Mucosa of descending colon (tissue), 3 donors: ENCODE data around the gene PTK6. TPM values are rescaled to one million over a fixed set of nuclear protein-coding genes. Genes with fewer than 3 reads are reported as not detected.
A peak's percentile ranks its signal among the peaks of the same experiment; 100 is the strongest.

Experiments used
- ATAC-seq: fragments of 200-7000 bp; cut with Tn5 transposase; one replicate; pipeline ENCODE4 v1.9.1; 2020; ENCODE audit warnings: mild to moderate bottlenecking, moderate library complexity
- DNase-seq, 3 donors: peaks; one replicate each; pipeline ENCODE4 v3.0.0-alpha.2; 2020
- H3K36me3 ChIP-seq: fragments of 200-600 bp; one replicate; pipeline ENCODE4 v1.8.0; 2021; ENCODE audit warnings: low read depth, mild to moderate bottlenecking
- H3K4me1 ChIP-seq: fragments of 200-600 bp; one replicate; pipeline ENCODE4 v1.8.0; 2021; ENCODE audit warnings: low read depth, mild to moderate bottlenecking
- H3K4me3 ChIP-seq: fragments of 200-600 bp; one replicate; pipeline ENCODE4 v1.8.0; 2021; ENCODE audit warnings: mild to moderate bottlenecking
- H3K9me3 ChIP-seq: fragments of 200-600 bp; one replicate; pipeline ENCODE4 v1.8.0; 2021; ENCODE audit warnings: mild to moderate bottlenecking
- intact Hi-C, 2 donors: fragments of 100-400 bp; cut with DNase I in 1 of 2; cut with micrococcal nuclease in 1 of 2; formaldehyde crosslinking; loops; one replicate each; pipeline versions ENCODE4 v1.11.0 to v1.11.1; 2022; cut with DNase I, micrococcal nuclease
- total RNA-seq, 3 donors: library from RNA; stranded (reverse); fragmentation: NEBNext Ultra II Directional in 2 of 3; extraction: Animal tissue kit (Norgen Biotek cat#: 25700) in 2 of 3; gene quantifications; one replicate each; pipeline versions ENCODE4 v1.2.1 to v1.2.4, GENCODE V29; 2021 to 2023
- TF ChIP-seq, protein P1 (sequence below): fragments of 200-600 bp; IDR thresholded peaks from one replicate; pipeline ENCODE4 v1.8.0; 2022; ENCODE audit warnings: antibody characterized with exemption, mild to moderate bottlenecking
- donor health status: DM: no; HTN: no; CAD: no; lungs with moderate emphysema.
- donor health status: DM: no; HTN: no; CAD: no.
- donor health status: DM: no; HTN: yes; CAD: no.

PTK6 gene
- total RNA-seq, 3 donors from 2014 or later: 39.5 to 91.7 (median 87.1) TPM

DNA sequence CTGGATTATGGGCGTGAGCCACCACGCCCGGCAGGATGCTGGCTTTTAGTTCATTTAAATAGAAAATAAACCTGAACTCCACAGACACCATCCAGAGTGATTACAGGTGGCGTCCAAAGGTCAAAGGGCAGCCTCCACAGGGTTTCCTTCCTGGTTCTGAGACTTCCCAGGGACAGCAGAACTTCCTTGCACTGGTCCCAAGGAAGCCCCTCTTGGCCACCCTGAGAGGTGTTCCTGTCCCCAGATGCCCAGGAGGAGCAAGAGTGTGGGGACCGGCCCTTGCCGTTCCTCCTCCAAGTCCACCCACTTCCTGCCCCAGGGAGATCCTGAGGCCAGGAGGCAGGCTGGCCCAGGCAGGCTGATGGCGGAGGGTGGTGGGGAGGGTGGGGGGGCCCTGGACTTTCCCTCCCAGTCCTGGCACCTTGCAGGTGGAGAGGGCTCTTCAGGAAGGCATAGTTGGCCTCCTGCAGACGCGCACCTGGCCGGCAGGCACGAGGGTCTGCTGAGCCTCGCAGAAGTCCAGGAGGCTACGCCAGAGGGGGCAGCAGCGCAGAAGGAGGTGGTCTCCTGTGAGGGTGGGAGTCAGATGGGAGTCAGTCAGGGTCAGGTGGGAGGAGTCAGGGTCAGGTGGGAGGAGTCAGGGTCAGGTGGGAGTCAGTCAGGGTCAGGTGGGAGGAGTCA lies 21.8 kb upstream of the PTK6 start:
- DNase-seq: peak in 1 of 3 donors; percentile 65
- Histone ChIP-seq H3K4me1 (no peaks in the 10 kb centered on the region), H3K9me3 (no peaks in the 10 kb centered on the region), H3K4me3 (no peak overlapping the region), H3K36me3 (no peaks in the 10 kb centered on the region)
- TF ChIP-seq, protein P1, sequence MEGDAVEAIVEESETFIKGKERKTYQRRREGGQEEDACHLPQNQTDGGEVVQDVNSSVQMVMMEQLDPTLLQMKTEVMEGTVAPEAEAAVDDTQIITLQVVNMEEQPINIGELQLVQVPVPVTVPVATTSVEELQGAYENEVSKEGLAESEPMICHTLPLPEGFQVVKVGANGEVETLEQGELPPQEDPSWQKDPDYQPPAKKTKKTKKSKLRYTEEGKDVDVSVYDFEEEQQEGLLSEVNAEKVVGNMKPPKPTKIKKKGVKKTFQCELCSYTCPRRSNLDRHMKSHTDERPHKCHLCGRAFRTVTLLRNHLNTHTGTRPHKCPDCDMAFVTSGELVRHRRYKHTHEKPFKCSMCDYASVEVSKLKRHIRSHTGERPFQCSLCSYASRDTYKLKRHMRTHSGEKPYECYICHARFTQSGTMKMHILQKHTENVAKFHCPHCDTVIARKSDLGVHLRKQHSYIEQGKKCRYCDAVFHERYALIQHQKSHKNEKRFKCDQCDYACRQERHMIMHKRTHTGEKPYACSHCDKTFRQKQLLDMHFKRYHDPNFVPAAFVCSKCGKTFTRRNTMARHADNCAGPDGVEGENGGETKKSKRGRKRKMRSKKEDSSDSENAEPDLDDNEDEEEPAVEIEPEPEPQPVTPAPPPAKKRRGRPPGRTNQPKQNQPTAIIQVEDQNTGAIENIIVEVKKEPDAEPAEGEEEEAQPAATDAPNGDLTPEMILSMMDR: no peak
- intact Hi-C loops: no loop called here
- peak; percentile 46 for ATAC-seq

DNA sequence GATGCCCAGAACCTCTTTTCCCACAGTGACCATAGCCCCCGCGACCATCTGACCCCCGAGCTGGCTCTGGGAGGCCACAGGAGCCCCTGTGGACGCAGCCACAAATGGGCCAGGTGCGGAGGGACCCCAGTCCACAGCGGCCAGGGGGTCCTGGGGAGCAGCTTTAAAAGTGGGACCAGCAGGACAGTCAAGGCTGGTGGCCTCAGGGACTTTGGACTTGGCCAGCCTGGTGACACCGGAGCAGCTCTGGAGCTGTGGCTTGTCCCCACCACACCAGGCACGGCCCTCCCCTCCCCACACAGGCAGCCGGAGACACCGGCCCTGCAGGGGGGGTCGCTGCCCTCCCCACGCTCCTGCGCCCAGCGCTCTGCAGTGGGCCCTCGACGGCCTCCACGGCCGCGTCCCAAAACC lies 20.3 kb upstream of the PTK6 start:
- no peaks in the 10 kb centered on the region for H3K9me3 ChIP-seq
- TF ChIP-seq, protein P1: no peak
- intact Hi-C loops: no loop called here
- DNase-seq (no peak), ATAC-seq (no peak)
- H3K36me3 ChIP-seq: no peaks in the 10 kb centered on the region
- H3K4me1 ChIP-seq: no peaks in the 10 kb centered on the region
- H3K4me3 ChIP-seq: no peak overlapping the region

DNA sequence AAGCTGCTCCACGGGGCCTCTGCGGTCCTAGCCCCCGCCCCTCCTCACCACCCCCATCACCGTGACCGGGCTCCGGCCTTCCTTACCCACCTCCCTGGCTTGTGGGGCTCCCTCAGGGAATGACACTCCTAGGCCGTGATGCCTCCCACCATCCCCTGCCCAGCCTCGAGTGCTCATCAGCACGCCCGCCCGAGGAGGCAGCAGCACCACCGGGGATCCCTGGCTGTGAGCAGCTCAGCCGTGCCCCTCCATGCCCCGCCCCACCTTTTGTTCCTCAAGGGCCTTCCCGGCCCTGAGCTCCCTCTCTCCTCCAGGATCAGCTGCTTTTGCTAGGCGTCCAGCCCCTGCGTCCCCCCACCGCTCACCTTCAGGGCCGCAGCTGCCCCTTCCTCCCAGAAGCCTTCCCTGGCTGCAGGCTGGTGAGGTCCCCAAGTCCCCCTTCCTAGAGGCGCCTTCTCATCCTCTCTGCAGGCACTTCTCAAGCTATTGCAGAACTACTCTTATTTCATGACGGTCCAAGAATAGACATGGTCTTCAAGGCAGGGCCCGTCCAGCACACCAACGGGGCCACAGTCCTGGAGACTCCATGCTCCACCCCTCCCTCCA lies 19.8 kb upstream of the PTK6 start:
- intact Hi-C loops: no loop called here
- H3K36me3 ChIP-seq: no peaks in the 10 kb centered on the region
- H3K9me3 ChIP-seq: no peaks in the 10 kb centered on the region
- ATAC-seq: no peak
- TF ChIP-seq, protein P1: no peak
- no peak overlapping the region for H3K4me3 ChIP-seq
- DNase-seq: no peak
- no peaks in the 10 kb centered on the region for H3K4me1 ChIP-seq

DNA sequence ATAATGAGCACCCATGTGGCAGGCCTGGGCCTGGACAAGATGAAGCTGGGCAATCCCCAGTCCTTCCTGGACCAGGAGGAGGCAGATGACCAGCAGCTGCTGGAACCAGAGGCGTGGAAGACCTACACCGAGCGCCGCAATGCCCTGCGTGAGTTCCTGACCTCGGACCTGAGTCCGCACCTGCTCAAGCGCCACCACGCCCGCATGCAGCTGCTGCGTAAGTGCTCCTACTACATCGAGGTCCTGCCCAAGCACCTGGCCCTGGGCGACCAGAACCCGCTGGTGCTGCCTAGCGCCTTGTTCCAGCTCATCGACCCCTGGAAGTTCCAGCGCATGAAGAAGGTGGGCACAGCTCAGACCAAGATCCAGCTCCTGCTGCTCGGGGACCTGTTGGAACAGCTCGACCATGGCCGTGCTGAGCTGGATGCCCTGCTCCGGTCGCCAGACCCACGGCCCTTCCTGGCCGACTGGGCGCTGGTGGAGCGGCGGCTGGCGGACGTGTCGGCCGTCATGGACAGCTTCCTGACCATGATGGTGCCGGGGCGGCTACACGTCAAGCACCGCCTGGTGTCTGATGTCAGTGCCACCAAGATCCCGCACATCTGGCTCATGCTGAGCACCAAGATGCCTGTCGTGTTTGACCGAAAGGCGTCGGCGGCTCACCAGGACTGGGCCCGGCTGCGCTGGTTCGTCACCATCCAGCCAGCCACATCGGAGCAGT lies 18.6 kb upstream of the PTK6 start:
- Histone ChIP-seq H3K9me3 (no peaks in the 10 kb centered on the region), H3K36me3 (no peaks in the 10 kb centered on the region), H3K4me3 (no peak overlapping the region), H3K4me1 (no peaks in the 10 kb centered on the region)
- DNase-seq (no peak), ATAC-seq (no peak)
- intact Hi-C loops: no loop called here
- TF ChIP-seq, protein P1: no peak

DNA sequence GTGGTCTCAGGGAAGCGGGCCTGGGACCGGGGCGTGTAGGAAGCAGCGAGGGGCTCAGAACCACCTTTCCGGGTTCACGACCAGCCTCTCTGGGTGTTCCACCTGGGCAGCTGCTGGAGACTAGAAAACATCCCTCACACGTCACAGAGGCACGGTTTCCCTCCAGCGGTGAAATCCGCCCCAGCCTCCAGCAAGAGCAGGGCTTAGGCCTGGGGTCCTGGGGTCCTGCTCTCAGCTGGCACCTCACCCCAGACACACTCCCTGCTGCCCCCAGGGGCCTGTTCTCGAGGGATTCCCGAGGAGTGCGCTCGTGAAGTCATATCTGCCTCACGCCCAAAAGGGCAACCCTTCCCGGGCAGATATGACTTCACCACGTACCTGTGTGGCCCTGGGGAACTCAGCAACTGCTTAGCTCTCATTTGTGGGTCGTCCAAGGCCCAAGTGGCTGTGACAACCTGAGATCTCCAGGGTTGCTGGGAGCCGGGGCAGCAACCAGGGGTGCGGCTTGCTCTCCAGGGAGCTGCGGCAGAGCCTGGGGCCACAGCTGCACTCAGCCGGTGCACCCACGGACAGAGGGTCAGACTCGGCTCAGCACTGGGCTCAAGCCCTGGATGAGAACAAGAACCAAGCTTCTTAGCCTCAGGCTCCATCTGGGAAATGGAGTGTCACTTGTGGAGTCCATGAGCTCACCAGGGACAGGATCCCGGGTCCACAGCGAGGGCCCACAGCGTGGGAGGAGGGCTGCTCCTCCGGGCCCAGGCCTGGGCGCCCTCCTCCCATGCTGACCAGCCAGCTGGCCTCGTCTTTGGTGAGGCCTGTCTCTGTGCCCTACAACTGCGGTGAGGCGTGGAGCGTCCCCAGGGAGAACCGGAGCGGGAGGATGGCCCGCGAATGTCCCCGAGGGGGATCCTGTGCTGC lies 17.4 kb upstream of the PTK6 start:
- Histone ChIP-seq H3K4me1 (no peaks in the 10 kb centered on the region), H3K4me3 (no peak overlapping the region), H3K36me3 (no peaks in the 10 kb centered on the region), H3K9me3 (no peaks in the 10 kb centered on the region)
- DNase-seq (no peak), ATAC-seq (peak; percentile 3)
- TF ChIP-seq, protein P1: no peak
- intact Hi-C loops: no loop called here
